HG03558 (cell line): Measurements from ENCODE around the gene RETREG1.
A peak's percentile ranks its signal among the peaks of the same experiment; 100 is the strongest.
"Not testable (repeated sequence)": the region's sequence is repeated elsewhere in the genome, so short reads cannot be mapped to it uniquely, and the experiment has no call there.

ENCODE experiments used
- ATAC-seq: cut with Tn5 transposase; IDR thresholded peaks from one replicate; pipeline ENCODE4 v1.9.1; 2021; ENCODE audit warnings: moderate number of reproducible peaks; ENCODE audit not compliant: unreplicated experiment; ENCODE audit errors: extremely low read depth

RETREG1 gene, protein sequence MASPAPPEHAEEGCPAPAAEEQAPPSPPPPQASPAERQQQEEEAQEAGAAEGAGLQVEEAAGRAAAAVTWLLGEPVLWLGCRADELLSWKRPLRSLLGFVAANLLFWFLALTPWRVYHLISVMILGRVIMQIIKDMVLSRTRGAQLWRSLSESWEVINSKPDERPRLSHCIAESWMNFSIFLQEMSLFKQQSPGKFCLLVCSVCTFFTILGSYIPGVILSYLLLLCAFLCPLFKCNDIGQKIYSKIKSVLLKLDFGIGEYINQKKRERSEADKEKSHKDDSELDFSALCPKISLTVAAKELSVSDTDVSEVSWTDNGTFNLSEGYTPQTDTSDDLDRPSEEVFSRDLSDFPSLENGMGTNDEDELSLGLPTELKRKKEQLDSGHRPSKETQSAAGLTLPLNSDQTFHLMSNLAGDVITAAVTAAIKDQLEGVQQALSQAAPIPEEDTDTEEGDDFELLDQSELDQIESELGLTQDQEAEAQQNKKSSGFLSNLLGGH

DNA sequence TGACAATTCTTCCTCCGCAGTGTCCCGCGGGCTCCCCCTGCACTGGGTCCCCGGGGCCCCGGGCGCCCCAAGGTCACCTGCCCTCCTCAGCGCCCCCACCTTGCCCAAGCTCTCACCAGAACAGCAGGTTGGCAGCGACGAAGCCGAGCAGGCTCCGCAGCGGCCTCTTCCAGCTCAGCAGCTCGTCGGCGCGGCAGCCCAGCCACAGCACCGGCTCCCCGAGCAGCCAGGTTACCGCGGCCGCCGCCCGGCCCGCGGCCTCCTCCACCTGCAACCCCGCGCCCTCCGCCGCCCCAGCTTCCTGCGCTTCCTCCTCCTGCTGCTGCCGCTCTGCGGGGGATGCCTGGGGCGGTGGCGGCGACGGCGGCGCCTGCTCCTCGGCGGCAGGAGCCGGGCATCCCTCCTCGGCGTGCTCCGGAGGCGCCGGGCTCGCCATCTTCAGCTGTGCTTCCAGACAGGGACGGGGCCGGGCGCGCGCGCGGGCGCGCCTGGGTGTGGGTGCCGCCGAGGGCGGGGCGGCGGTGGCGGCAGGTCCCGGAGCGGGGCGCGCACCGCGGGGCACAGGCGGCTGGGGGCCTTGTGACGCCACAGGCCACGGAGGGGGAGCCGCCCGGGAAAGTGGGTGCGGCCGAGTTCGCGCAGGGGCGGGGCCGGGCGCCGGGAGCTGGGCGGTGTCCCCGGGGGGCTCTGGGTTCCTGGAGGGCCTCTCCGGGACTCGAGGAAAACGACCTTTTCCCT is at the start of gene RETREG1:
RETREG1 (minus strand) TSS at position 462 of the 738 bp plus-strand sequence; CDS start at position 436, 26 bp downstream.
- ATAC-seq = peak; percentile 34

GRCh38 chr5:16666130-16666882 is 49.5 kb upstream of the RETREG1 start:
- ATAC-seq = no peak

DNA sequence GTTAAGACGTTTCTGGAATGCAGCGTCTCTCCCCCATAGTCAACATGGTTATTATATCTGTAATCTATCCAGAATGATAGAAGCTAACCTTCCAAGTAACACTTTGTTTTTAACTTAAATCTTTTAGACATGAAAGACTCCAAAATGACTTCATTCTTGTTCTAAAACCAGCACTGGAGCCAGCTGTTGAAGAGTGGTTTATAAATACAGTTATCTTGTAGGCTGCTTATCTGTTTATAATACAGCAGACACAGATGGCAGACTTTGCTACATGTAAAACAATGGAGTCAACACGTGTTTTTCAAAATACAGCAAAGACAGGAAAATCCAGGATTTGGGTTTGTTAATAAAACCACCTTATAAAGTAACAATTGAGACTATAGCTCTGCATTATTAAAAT is 48.8 kb upstream of the RETREG1 start:
- no peak for ATAC-seq

- no peak for ATAC-seq
Observed at GRCh38 chr5:16664368-16664767, 47.6 kb upstream of the RETREG1 start.

DNA sequence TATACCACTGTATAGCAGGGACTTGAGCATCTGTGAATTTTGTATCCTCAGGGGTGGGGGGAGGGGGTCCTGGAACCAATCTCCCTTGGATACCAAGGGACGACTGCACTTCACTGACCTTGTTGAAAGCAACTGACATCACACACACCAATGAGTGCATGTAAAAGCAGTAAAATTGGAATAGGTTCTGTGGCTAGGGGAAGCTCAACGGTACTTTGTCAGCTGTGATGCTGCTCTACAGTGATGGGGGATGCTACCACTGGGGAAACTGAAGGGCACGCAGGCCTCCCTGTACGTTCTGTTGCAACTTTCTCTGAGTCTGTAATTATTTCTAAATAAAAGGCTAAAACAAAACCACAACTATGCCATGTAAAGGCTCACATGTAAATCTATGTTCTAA is 47.0 kb upstream of the RETREG1 start:
- ATAC-seq = no peak

- no peak for ATAC-seq
Observed at GRCh38 chr5:16661713-16662112, 44.9 kb upstream of the RETREG1 start.

GRCh38 chr5:16660982-16661381 is 44.2 kb upstream of the RETREG1 start:
- no peak for ATAC-seq

DNA sequence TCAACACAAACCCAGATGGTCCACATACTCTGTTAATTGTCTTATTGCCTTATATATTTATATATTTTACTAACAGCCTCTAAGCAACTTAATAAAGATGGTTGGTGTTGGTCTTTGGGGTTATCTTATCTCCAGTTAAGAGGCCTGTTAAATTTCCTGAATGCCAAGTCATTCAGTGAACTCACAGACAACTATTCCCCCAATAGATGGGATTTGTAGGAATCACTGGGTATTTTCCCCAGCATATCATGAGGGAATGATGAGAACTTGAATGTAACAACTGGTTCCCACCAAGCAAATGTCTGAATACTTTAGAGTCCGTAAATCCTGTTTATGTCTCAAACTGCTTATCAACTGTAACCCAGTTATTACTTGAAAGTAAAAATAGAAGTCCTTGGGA is 42.7 kb upstream of the RETREG1 start:
- ATAC-seq = no peak

- no peak for ATAC-seq
Observed at GRCh38 chr5:16656561-16657191, 39.9 kb upstream of the RETREG1 start.

DNA sequence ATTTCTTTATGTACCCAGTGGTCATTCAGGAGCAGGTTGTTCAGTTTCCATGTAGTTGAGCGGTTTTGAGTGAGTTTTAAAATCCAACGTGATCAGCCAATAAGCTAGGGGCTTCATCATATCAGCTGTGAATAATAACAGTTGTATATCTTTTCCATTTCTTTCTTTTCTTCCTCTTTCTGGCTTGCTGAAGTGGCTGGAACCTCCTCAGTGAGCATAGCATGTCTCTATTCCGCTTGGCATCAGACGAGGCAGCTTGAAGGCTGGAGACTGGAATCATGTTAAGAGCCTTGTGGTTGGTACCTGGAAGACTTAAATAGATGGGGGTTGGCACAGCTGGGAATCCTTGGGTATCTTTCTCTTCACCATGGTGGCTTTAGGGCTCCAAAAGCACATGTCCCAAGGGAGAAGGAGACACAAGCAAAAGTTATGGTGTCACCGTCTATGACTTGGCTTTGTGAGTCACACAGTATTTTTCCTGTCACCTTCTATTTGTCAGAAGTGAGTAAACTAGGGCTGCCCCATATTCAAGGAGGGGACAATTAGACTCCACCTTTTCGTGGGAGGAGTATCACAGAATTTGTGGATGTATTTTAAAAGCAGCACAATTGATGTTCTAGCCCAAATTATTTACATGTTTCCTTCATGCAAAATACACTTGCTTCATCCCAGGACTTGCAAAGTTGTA is 38.0 kb upstream of the RETREG1 start:
- no peak for ATAC-seq

GRCh38 chr5:16648739-16649138 is 31.9 kb upstream of the RETREG1 start:
- not testable (repeated sequence) for ATAC-seq

DNA sequence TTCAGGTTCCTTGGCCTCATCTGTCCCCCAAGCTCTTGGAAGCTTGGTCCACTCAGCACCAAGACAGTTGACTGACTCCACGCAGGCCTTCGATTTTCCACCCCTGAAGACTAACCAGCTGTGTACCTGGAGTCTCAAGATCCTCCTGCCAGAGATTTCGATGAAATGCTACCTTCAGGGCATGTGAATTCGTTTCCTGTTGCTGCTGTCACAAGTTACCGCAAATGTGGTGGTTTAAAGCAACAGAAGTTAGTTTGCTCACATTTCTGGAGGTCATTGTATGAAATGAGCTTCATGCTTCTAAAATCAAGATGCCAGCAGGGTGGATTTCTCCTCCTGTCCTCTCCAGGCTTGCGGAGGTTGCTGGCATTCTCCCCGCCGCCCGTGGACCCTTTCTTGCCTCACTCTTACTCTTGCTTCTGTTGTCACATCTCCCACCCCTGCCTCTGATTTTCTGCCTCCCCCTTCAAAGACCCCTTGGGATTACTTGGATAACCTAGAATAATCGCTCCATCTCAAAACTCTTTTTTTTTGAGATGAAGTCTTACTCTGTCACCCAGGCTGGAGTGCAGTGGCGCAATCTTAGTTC is 27.6 kb upstream of the RETREG1 start:
- no peak for ATAC-seq

GRCh38 chr5:16642867-16643266 is 26.1 kb upstream of the RETREG1 start:
- no peak for ATAC-seq

DNA sequence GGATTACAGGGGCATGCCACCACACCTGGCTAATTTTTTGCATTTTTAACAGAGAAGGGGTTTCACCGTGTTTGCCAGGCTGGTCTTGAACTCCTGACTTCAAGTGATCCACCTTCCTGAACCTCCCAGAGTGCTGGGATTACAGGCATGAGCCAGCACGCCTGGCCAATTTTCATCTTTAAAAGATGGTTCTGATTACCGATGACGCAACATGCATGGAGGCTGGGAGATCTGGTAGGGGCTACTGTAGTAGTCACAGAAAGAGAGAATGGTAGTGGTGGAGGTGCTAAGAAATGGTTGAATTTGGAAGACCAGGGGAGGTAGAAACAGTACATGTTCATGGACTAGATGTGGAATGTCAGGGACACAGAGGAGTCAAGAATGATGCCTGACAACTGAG is 22.4 kb upstream of the RETREG1 start:
- no peak for ATAC-seq

DNA sequence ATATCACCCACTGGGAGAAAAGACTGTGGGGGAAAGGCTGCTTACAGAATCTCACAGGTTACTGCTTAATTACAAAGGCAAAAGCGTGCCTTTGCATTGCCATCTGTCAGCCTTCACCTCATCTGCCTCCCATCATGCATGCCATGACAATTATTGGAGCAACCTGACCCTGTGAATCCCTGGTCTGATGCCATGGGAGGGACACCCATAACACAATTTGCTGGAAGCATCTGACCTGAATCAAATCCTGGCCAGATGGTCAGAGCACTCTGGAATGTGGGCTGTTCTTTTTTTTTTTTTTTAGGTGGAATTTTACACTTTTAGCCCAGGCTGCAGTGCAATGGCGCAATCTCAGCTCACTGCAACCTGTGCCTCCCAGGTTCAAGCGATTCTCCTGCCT is 11.6 kb upstream of the RETREG1 start:
- no peak for ATAC-seq

GRCh38 chr5:16626696-16627264 is 10.0 kb upstream of the RETREG1 start:
- ATAC-seq = peak; percentile 58

GRCh38 chr5:16625096-16625495 is 8.3 kb upstream of the RETREG1 start:
- ATAC-seq = no peak

DNA sequence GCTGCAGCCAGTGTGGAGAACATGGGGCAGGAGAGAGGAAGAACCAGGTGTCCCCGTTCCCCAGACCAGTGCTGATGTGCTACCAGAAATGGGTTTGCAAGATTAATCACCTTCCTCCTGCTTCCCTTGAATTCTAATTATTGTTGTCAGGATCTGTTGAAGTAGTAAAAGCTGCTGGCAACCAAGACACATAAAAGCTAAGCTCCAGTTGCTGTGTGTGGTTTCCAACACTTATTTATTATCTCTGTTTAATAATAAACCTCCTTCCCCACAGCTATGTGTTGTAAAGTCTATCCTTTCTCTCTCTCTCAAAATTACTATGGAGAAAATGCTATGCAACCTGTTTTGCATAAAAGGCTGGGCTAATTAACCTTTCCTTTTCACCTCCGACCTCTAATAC is 2.3 kb upstream of the RETREG1 start:
- ATAC-seq = no peak
